ENCODE measurements around the gene MAP4K4. TPM values are rescaled to one million over a fixed set of nuclear protein-coding genes. Genes with fewer than 3 reads are reported as not detected.

Gene MAP4K4
- total RNA-seq, 2 experiments from 2014 or later = 71.6 to 77.5 TPM

DNA sequence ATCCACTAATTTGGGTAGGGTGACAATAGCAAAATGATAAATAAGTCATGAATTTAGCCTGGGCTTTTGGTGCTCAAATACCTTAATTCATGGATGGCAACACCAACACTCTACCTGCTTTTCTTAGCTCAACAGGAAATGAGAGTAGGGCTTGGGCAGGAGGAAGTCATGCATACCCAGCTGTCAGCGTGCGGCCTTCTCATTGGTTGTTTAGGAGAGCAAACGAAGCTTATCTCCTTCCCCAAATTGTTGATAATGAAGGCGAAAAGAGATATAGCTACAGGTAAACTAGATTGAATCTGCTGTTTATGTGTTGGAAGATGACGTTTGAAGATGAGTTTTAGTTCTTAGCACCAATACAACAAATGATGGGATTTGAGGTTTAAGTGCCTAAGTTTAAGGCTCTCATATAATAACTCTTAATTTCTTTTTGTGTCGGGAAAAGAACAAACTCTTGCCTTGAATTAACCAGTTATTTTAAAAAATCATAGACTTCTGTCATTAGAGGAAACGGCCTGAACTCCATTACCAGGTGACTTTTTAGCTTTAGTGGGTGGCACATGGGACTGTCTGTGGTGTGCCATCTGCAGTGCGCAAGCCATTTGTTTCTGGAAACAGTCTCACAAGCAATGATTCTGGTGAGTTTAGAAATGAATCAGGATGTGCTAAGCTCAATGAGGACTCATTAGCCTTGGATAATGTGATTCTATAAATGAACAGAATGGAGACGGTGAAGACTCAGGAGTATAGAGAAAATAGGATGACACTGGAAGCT, 19.8 kb downstream of the MAP4K4 start:
- H3K4me3 Mint-ChIP-seq = peak overlapping the region; percentile 38
- H3K36me3 Mint-ChIP-seq (ENCODE audit: low read depth) = peaks cover 48% of the 10 kb centered on the region
- H3K4me1 Mint-ChIP-seq = peaks cover 66% of the 10 kb centered on the region
- H3K9me3 Mint-ChIP-seq = no peaks in the 10 kb centered on the region
- ChIA-PET CTCF (interaction anchor here (0.8 to 2.7 kb wide), 8 partner anchors 12 to 523 kb away, joined by 3 to 11 read pairs (median 4); partner anchors contain the start of gene MAP4K4), POLR2A (interaction anchor here (0.8 to 5.5 kb wide), 14 partner anchors 8 to 464 kb away, joined by 3 to 64 read pairs (median 5); partner anchors contain the start of genes MAP4K4 and RFX8)
- no peaks in the 10 kb centered on the region for H3K27me3 Mint-ChIP-seq
- DNase-seq = peak; percentile 66
- H3K27ac Mint-ChIP-seq = peak overlapping the region; percentile 79

DNA sequence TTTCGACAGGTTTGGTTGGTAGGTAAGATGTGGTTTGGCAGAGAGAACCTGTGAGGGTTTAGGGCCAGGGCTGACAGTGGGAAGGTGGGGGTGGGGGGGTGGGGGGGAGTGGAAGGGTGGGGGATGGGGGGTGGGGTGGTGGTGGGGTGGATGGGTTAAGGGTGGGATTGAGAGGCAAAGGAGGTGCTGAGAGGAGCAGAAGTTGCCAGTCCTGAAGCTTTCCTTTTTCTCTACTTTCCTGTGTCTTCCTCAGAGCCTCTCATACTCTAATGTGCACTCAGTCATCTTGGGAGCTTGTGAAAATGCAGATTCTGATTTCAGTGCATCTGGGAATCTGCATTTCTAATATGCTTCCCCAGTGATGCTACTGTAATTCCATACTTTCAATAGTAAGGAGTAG, 21.0 kb downstream of the MAP4K4 start:
- DNase-seq = no peak
- Mint-ChIP-seq H3K9me3 (peaks cover 6% of the 10 kb centered on the region), H3K4me1 (peaks cover 76% of the 10 kb centered on the region), H3K36me3 (ENCODE audit: low read depth) (peaks cover 59% of the 10 kb centered on the region), H3K27ac (peak overlapping the region; percentile 94), H3K4me3 (no peak overlapping the region), H3K27me3 (no peaks in the 10 kb centered on the region)
- CTCF ChIA-PET = interaction anchor here (1.4 to 2.7 kb wide), 3 partner anchors 14 to 21 kb away, joined by 4 to 11 read pairs (median 4); partner anchors contain the start of gene MAP4K4
- POLR2A ChIA-PET = interaction anchor here (1.0 to 5.5 kb wide), 9 partner anchors 8 to 390 kb away, joined by 3 to 64 read pairs (median 6); partner anchors contain the start of genes MAP4K4 and RFX8

DNA sequence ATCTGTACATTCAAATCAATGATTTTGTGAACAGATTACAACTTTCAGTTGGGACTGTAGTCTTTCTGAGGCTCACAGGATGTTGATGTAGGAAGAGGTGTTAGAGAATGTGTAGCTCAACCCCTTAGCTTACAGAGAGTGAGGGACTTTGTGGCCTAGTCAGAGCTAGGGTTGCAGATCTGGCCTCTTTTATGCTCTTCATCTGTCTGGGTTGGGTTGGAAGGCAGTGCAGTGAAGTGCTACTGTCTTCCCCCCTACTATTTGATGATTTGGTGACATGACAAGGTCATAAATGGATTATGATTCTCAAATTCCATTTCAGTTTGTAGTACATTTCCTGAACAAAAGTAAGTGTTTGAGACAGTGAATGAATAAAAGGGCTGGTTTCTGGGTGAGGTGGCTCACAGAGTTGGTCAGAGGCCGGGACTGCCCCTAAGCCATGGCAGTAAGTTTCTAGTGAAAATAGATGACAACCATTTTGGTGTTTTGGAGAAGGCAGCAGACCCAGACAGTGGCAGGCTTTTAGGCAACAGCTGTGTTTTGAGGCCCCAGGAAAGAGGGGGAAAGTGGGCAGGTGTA, 21.6 kb downstream of the MAP4K4 start:
- peak; percentile 48 for DNase-seq
- POLR2A ChIA-PET = interaction anchor here (1.0 to 5.5 kb wide), 9 partner anchors 9 to 391 kb away, joined by 3 to 64 read pairs (median 6); partner anchors contain the start of genes MAP4K4 and RFX8
- CTCF ChIA-PET = interaction anchor here (1.6 kb wide), 1 partner anchor 8 kb away, joined by 5 read pairs; no protein-coding TSS in a partner anchor
- H3K36me3 Mint-ChIP-seq (ENCODE audit: low read depth) = peaks cover 62% of the 10 kb centered on the region
- peaks cover 80% of the 10 kb centered on the region for H3K4me1 Mint-ChIP-seq
- peak overlapping the region; percentile 94 for H3K27ac Mint-ChIP-seq
- H3K9me3 Mint-ChIP-seq = peaks cover 8% of the 10 kb centered on the region
- no peak overlapping the region for H3K4me3 Mint-ChIP-seq
- no peaks in the 10 kb centered on the region for H3K27me3 Mint-ChIP-seq

DNA sequence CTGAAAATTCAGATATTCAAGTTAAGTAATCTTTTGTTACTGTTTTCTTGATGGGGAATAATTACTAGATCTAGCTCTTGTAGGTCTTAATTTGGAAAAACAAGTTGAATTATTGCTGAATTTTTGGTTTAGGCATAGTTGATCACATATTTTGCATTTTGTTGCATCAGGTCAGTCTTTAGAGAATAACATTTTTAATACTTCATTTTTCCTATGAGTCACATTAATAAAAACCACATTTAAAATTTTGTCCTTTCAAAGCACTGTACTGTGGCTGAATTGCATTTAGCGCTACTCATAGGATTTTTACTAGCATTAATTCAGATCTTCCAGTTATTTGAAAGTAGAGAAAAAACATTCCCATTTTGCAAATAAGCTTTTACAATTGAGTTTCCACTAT, 23.2 kb downstream of the MAP4K4 start:
- Mint-ChIP-seq H3K27me3 (no peaks in the 10 kb centered on the region), H3K4me1 (peaks cover 85% of the 10 kb centered on the region), H3K4me3 (no peak overlapping the region), H3K9me3 (peaks cover 11% of the 10 kb centered on the region), H3K27ac (peak overlapping the region; percentile 0), H3K36me3 (ENCODE audit: low read depth) (peaks cover 58% of the 10 kb centered on the region)
- no peak for DNase-seq
- ChIA-PET CTCF (interaction anchor here (1.6 kb wide), 1 partner anchor 10 kb away, joined by 5 read pairs; no protein-coding TSS in a partner anchor), POLR2A (interaction anchor here (1.4 to 5.5 kb wide), 3 partner anchors 12 to 22 kb away, joined by 3 to 64 read pairs (median 14); partner anchors contain the start of gene MAP4K4)

DNA sequence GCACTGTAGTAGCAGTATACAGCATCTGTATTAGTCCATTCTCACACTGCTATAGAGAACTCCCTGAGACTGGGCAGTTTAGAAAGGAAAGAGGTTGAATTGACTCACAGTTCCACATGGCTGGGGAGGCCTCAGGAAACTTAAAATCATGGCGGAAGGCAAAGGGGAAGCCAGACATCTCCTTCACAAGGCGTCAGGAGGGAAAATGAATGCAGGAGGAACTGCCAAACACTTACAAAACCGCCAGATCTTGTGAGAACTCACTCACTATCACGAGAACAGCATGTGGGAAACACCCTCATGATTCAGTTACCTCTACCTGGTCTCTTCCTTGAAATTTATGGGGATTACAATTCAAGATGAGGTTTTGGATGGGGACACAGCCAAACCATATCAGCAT, 25.4 kb downstream of the MAP4K4 start:
- peaks cover 11% of the 10 kb centered on the region for H3K9me3 Mint-ChIP-seq
- DNase-seq = no peak
- CTCF ChIA-PET = no interaction called here

DNA sequence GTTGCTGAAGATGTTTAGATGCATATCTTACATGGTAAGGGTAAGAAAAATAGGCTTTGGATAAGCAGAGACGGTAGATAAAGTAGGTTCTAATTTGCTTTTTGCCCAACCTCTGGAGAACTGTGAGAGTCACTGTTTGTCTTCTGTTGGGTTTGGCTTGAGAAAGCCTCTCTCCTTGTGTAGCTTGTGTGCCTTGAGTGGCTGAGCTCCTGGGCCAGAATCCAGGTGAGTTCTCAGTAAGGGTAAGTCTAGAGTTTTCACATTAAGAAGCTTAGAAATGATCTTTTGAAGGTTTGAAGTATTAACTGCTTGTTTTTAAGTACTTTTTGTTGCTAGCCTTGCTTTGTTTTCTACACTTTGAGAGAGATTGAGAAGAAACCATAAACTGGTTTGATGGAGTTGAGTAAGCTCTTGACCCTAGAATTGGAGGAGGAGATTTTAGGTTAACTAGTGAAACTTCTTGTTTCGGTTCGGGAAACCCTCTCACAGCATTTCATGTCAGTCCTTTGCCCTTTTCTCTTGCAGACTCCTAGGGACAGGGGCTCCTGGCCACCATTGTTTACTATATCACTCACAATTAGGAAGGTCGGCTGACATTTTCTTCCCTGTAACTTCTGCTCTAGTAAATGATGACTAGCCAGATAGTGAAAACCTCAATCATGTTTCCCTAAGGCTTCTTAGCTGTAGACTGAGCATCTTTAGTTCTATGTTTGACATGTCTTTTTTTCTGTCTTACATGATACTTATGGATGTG, 26.0 kb downstream of the MAP4K4 start:
- H3K36me3 Mint-ChIP-seq (ENCODE audit: low read depth) = peaks cover 52% of the 10 kb centered on the region
- H3K4me3 Mint-ChIP-seq = no peak overlapping the region
- no peak overlapping the region for H3K27ac Mint-ChIP-seq
- peaks cover 11% of the 10 kb centered on the region for H3K9me3 Mint-ChIP-seq
- POLR2A ChIA-PET = interaction anchor here (0.9 to 2.9 kb wide), 3 partner anchors 13 to 26 kb away, joined by 4 to 11 read pairs (median 7); partner anchors contain the start of gene MAP4K4
- CTCF ChIA-PET = no interaction called here
- no peaks in the 10 kb centered on the region for H3K27me3 Mint-ChIP-seq
- H3K4me1 Mint-ChIP-seq = peaks cover 77% of the 10 kb centered on the region
- no peak for DNase-seq

More for the DNA sequence above, 25.4 kb downstream of the MAP4K4 start:
- H3K4me3 Mint-ChIP-seq = no peak overlapping the region
- no peaks in the 10 kb centered on the region for H3K27me3 Mint-ChIP-seq
- peak overlapping the region; percentile 44 for H3K27ac Mint-ChIP-seq
- peaks cover 79% of the 10 kb centered on the region for H3K4me1 Mint-ChIP-seq
- POLR2A ChIA-PET = interaction anchor here (0.9 to 1.3 kb wide), 2 partner anchors 12 to 26 kb away, joined by 4 read pairs; partner anchors contain the start of gene MAP4K4
- peaks cover 52% of the 10 kb centered on the region for H3K36me3 Mint-ChIP-seq (ENCODE audit: low read depth)

DNA sequence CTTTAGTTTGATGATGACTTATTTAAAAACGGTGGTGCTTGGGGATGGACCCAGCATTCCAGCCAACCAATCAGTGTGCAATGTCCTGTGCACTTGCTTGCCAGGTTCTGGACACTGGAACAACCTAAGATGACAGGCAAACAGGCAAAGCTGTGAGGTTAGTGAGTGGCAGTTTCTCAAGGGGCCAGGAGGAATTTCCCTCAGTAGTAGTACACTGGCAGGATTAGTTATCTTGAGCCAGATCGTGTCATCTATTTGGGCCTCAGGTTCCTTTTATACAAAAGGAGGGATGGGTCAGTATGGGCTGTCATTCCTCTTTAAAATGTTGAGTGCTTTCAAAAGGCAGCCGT, 26.6 kb downstream of the MAP4K4 start:
- H3K4me1 Mint-ChIP-seq = peaks cover 77% of the 10 kb centered on the region
- H3K4me3 Mint-ChIP-seq = no peak overlapping the region
- no peak for DNase-seq
- peaks cover 11% of the 10 kb centered on the region for H3K9me3 Mint-ChIP-seq
- peaks cover 50% of the 10 kb centered on the region for H3K36me3 Mint-ChIP-seq (ENCODE audit: low read depth)
- CTCF ChIA-PET = no interaction called here
- H3K27ac Mint-ChIP-seq = no peak overlapping the region
- H3K27me3 Mint-ChIP-seq = no peaks in the 10 kb centered on the region
- POLR2A ChIA-PET = interaction anchor here (1.8 to 2.9 kb wide), 2 partner anchors 13 to 24 kb away, joined by 7 to 11 read pairs; no protein-coding TSS in a partner anchor

DNA sequence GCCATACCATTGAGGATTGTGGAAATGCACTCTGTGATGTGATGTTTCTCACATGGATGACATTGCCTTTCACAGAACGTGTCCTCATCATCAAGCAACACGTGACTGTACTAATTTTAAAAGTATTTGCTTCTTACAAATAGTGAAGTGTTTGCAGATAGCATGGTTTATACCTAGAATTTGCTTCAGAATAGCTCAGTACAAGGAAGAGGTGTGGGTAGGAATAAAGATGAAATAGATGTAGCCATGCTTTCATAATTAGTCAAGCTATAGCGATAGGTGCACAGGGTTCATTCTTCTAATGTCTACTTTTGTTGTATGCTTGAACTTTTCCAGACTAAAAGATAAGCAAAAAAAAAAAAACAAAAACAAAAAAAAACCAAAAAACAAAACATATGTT, 27.5 kb downstream of the MAP4K4 start:
- DNase-seq = no peak
- Mint-ChIP-seq H3K9me3 (peaks cover 11% of the 10 kb centered on the region), H3K27me3 (no peaks in the 10 kb centered on the region), H3K4me1 (peaks cover 78% of the 10 kb centered on the region), H3K27ac (no peak overlapping the region), H3K36me3 (ENCODE audit: low read depth) (peaks cover 44% of the 10 kb centered on the region), H3K4me3 (no peak overlapping the region)
- POLR2A ChIA-PET = interaction anchor here (0.9 to 2.9 kb wide), 5 partner anchors 8 to 399 kb away, joined by 3 to 11 read pairs (median 7); no protein-coding TSS in a partner anchor
- CTCF ChIA-PET = interaction anchor here (0.9 to 2.3 kb wide), 3 partner anchors 20 to 375 kb away, joined by 3 to 14 read pairs (median 4); no protein-coding TSS in a partner anchor

DNA sequence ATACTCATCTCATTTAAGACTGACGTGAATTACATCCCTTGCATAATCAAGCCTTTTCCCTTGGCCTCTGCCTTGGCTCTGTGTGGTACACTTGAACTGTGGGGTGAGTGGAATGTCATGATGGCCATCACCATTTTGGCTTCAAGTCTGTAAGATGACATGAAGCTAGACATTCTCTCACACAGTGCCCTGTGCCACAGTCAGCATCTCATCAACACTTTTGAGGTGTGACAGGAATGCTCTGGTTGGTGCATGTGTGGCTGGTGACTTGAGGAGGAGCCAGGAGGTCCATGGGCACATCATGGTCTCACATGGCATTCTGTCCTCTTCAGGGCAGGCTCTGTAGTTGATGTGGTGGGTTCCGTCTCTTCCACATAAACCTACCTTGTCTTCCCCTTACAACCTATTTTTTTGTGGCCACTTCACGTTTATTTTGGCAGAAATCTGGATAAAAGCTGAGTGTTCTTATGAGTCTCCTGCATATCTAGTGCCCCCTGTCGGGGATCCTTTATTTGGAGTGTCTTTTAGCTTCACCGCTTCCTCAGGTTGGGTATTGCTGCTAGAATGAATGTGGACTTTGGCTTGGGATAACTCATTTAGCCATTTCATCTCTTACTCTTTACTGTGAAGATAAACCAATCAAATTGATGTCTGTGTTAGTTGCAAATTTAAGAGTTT, 28.1 kb downstream of the MAP4K4 start:
- H3K27me3 Mint-ChIP-seq = no peaks in the 10 kb centered on the region
- H3K27ac Mint-ChIP-seq = no peak overlapping the region
- no peak for DNase-seq
- ChIA-PET CTCF (interaction anchor here (0.7 to 2.3 kb wide), 8 partner anchors 11 to 384 kb away, joined by 3 to 14 read pairs (median 3); no protein-coding TSS in a partner anchor), POLR2A (interaction anchor here (0.9 to 2.9 kb wide), 4 partner anchors 9 to 399 kb away, joined by 3 to 11 read pairs (median 7); no protein-coding TSS in a partner anchor)
- H3K4me3 Mint-ChIP-seq = no peak overlapping the region
- H3K9me3 Mint-ChIP-seq = peaks cover 11% of the 10 kb centered on the region
- H3K36me3 Mint-ChIP-seq (ENCODE audit: low read depth) = peaks cover 44% of the 10 kb centered on the region
- peaks cover 81% of the 10 kb centered on the region for H3K4me1 Mint-ChIP-seq

DNA sequence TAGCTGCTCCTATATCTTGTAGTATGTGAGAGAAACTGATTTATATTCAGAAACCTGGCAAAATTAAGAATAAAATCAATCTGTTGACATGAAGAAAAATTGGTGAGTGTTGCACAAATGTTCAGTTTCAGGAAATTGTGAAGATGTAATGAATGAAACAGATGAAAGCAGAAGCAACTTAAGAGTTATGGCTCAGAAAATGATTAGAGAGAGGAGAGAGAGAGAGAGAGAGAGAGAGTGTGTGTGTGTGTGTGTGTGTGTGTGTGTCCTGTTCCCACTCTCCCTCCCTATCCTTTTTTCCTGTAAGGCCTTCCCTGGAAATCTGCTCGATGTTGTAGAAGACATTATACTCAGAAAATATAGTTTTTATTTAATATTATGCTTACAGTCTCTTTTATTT, 31.4 kb downstream of the MAP4K4 start:
- Mint-ChIP-seq H3K4me1 (peaks cover 76% of the 10 kb centered on the region), H3K4me3 (no peak overlapping the region), H3K27ac (no peak overlapping the region), H3K36me3 (ENCODE audit: low read depth) (peaks cover 16% of the 10 kb centered on the region), H3K27me3 (no peaks in the 10 kb centered on the region), H3K9me3 (peaks cover 3% of the 10 kb centered on the region)
- POLR2A ChIA-PET = interaction anchor here (0.9 to 2.3 kb wide), 5 partner anchors 10 to 254 kb away, joined by 3 to 14 read pairs (median 6); partner anchors contain the start of genes MAP4K4 and RFX8
- CTCF ChIA-PET = interaction anchor here (0.5 to 1.7 kb wide), 6 partner anchors 12 to 341 kb away, joined by 3 to 7 read pairs (median 4); partner anchors contain the start of gene CREG2
- DNase-seq = no peak

DNA sequence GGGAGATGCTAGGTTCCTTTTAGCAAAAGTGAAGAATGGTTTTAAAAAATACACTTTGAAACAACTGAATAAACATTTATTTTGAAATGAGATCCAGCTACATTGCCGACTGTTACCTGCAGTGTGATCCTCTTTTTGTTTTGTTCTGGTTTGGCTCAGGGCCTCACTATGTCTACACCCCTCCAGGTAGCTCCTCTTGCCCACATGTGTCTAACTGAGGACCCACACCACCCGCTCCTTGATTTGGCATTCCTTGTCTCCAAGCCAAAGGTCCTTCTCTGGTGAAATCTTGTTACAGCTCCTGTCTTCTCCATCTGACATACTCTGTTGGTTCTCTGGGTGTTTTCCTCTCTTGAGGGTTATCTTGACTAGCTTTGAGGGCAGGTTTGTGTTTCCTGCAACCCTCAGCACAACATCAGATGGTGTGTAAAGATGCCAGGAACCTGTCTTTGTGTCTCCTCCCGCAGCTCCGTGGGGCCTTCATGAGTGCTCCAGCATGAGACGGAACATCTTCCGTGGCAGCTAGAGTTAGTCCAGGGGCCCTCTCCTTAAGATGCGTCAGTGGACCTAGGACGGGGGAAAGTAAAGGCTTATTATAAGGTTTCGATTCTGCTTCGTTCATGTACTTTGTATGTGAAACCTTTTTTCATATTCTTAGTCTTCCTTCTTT, 32.1 kb downstream of the MAP4K4 start:
- Mint-ChIP-seq H3K27me3 (no peaks in the 10 kb centered on the region), H3K4me3 (no peak overlapping the region), H3K36me3 (ENCODE audit: low read depth) (peaks cover 8% of the 10 kb centered on the region), H3K9me3 (no peaks in the 10 kb centered on the region), H3K27ac (peak overlapping the region; percentile 12), H3K4me1 (peaks cover 68% of the 10 kb centered on the region)
- CTCF ChIA-PET = interaction anchor here (0.5 to 1.7 kb wide), 5 partner anchors 12 to 325 kb away, joined by 3 to 7 read pairs (median 4); no protein-coding TSS in a partner anchor
- POLR2A ChIA-PET = interaction anchor here (0.6 to 2.3 kb wide), 7 partner anchors 11 to 255 kb away, joined by 3 to 14 read pairs (median 4); partner anchors contain the start of genes MAP4K4 and RFX8
- DNase-seq = no peak

Data from activated CD4-positive, alpha-beta memory T cell treated with anti-CD3 and anti-CD28 coated beads, Interleukin-2, amount 10 ng/mL, durations not matched to agents 7 days and 5 days (primary cell).